GM18858 (cell line): Measurements from ENCODE around the gene DUSP28.
"Not testable (repeated sequence)": the region's sequence is repeated elsewhere in the genome, so short reads cannot be mapped to it uniquely, and the experiment has no call there.

ENCODE experiments used
- ATAC-seq: cut with Tn5 transposase; IDR thresholded peaks from one replicate; pipeline ENCODE4 v1.9.1; 2021; ENCODE audit not compliant: unreplicated experiment

Gene DUSP28

DNA sequence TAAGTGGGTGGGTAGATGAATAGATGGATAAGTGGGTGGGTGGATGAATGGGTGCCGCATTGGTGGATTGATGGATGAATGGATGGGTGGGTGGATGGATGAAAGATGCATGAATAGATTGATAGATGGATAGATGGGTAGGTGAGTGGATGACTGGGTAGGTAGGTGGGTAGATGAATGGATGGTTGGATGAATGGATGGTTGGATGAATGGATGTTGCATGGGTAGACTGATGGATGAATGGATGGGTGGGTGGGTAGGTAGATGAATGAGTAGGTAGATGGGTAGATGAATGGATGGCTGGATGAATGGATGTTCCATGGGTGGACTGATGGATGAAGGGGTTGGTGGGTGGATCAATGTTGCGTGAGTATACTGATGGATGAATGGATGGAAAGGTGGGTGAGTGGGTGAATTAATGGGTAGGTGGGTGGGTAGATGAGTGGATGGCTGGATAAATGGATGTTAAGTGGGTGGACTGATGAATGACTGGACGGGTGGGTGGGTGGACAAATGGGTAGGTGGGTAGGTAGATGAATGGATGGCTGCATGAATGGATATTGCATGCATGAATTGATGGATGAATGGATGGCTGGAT, 32.9 kb upstream of the DUSP28 start:
- no peak for ATAC-seq

DNA sequence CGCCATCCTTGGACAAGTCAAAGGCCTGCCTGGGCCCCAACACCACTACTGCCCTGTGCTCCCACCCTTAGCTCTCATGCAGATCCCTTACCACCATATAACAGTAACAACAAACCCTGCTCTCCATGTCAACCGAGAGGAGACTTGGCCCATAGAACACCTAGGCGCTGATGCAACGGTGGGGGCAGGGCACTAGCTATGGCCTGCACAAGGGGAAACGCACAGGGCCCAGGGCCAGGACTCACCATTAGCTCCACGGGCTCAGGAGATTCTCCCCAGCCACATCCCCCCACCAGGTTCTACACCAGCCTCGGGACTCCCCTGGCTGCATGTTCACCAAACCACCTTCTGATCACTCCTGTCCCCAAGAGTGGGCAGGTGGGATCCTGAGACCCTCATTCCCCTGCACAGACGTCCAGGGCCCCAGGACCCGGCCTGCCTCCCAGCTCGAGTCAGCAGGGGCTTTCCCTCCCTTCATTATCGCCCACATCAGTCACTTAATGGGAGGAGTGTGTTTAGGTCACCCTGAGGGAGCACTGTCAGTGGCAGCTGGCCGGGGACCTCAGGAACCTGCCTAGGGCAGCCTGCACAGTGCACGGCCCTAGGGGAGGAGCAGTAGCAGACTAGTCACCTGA, 31.6 kb upstream of the DUSP28 start:
- ATAC-seq = no peak

DNA sequence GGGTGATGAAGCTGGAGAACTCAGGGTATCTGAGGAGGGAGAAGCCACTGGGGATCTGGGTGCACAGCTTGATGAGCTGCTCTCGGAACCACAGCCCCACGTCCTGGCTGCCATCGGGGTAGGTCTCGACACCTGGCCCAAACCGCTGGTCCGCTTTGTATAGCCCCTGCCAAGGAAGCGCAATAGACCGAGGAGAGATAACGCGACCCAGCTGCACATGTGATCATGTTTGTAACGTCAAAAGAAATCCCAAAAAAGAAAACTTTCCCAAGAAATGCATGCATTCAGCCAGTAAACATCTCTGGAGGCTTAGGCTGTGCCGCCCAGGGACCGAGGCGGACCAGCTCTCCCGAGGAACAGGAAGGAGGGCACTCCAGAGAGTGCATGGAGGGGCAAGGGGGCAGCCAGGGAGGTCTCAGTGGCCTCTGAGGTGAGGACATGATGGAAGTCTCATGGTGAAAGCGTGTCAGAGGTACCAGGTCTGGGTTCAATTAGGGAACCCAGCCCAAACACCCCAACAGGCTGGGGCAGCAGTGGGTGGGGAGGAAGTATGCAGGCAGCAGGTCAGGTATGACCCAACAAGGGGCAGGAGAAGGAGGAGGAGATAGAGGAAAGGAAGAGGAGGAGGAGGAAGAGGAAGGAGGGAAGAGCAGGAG, 30.7 kb upstream of the DUSP28 start:
- ATAC-seq = no peak

DNA sequence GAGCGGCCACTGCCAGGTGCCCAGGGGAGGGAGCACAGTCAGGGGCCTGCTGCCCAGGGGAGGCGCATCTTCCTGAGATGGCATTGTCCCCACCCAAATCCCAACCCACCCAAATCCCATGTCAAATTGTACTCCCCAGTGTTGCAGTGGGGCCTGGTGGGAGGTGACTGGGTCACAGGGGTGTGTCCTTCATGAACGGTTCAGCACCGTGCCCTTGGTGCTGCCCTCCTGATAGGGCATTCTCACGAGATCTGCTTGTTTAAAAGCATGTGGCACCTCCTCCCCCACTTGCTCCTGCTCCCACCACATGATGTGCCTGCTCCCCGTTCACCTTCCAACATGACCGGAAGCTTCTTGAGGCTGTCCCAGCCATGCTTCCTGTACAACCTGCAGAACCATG, 30.0 kb upstream of the DUSP28 start:
- no peak for ATAC-seq

DNA sequence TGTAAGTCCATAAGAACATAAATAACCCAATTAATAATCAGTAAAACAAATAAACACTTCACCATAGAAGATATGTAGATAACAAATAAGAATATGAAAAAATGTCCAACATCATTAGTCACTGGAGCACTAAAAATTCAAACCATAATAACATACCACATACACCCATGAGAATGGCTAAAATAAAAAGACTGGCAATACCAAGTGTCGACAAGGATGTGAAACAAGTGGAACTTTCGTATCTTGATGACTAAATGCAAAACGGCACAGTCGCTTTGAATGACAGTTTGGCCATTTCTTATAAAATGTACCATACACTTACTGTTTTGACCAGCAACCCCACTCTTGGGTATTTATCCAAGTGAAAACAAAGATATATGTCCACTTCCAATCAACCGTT, 29.1 kb upstream of the DUSP28 start:
- ATAC-seq = no peak

DNA sequence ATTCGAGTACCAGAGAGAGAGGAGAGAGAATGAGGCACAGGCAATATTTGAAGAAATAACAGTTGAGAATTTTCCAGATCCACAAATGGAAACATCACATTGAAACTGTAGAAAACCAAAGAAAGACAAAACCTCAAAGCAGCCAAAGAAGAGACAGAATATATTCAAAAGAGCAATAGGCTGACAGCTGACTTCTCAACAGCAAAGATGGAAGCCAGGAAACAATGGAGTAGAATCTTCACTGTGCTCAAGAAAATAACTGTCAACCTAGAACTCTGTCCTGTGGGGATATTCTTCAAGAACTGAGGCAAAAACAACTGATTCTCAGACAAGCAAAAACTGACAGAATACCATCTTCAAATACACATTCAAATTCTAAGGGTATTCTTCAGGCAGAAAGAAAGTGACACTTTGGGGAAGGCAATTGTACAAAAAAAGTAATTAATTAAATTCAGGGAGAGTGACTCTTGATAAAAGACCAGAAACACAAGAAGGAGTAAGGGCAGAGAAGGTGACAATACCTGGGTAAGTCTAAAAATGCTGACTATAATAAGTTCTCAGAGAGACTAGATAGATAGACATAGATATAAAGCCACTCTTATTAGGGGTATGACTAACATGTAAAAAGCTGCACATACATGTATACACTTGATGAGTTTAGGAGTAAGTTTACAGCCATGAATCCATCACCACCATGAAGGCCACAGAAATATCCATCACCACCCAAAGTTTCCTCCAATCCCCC, 28.0 kb upstream of the DUSP28 start:
- no peak for ATAC-seq

DNA sequence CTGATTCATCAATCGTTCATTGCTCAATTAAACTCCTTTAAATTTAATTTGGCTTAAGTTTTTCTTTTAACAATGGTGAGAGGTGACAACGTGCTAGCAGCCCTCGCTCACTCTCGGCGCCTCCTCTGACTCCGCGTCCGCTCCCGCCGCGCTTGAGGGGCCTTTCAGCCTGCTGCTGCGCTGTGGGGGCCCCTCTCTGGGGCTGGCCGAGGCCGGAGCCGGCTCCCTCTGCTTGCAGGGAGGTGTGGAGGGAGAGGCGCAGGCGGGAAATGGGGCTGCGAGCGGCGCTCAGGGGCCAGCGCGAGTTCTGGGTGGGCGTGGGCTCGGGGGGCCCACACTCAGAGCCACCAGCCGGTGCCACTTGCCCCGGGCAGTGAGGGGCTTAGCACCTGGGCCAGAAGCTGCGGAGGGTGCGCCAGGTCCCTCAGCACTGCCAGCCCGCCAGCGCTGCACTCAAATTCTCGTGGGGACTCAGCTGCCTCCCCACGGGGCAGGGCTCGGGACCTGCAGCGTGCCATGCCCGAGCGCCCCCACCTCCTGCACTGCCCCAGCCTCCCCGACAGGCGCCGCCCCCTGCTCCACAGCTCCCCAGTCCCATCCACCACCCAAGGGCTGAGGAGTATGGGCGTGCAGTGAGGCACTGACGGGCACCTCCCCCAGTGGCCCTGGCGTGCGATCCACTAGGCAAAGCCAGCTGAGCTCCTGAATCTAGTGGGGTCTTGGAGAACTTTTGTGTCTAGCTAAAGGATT, 22.0 kb upstream of the DUSP28 start:
- ATAC-seq = no peak

DNA sequence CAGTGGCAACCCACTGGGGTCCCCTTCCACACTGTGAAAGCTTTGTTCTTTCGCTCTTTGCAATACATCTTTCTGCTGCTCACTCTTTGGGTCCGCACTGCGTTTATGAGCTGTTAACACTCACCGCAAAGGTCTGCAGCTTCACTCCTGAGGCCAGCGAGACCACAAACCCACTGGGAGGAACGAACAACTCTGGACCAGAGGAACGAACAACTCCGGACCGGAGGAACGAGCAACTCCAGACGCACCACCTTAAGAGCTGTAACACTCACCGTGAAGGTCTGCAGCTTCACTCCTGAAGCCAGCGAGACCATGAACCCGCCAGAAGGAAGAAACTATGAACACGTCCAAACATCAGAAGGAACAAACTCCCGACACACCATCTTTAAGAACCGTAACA, 21.1 kb upstream of the DUSP28 start:
- not testable (repeated sequence) for ATAC-seq

DNA sequence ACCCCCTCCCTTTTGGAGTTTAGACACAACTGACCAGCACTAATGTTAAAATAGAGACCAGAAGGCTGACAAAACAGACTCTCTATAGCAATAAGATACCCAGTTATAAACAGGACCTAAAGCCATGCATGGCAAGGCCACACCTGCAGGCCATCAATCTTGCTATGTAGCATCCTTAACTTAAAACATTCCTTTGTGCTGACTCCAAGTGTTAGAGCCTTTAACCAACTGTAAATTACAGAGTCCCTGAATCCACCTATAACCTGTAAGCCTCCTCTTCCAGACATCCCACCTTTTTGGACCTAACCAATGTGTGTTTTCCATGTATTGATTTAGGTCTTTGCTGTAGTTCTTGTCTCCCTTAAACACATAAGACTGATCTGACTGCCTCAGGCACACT, 20.3 kb upstream of the DUSP28 start:
- ATAC-seq = no peak

DNA sequence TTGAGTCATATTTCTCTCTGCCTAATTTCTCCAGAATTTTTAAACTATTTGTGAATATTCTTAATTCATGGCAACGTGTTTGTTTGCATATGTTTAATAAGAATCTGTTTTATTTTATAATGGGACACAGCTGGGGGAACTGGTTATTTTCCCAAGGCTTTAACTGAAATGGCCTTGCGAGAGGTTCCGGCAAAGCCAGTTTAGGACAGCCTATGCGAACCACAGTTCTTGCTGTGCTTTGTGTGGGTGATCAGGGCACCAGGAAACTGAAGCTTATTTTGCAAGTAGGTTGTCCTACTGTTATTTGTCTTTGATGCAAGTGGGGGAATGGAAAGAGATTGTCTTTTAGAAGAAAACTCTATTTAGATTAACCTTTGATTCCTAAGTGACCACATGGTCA, 8.9 kb upstream of the DUSP28 start:
- ATAC-seq = no peak

DNA sequence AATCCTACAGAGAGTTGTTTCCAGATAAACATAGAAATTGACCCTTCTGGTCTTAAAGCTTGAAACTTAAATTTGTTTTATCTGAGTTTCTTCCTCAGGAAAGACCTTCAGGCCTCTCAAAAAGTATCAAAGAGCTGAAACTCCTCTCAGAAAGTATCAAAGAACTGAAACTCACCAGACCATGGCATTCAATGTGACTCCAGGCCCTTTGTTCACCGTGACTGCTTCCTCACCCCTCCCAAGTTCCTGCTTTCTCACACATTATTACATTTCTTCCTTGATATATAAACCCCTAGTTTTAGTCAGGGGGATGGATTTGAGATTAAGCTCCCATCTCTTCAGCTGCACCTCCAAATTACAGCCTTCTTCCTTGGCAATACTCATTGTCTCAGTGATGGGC, 8.3 kb upstream of the DUSP28 start:
- ATAC-seq = no peak

DNA sequence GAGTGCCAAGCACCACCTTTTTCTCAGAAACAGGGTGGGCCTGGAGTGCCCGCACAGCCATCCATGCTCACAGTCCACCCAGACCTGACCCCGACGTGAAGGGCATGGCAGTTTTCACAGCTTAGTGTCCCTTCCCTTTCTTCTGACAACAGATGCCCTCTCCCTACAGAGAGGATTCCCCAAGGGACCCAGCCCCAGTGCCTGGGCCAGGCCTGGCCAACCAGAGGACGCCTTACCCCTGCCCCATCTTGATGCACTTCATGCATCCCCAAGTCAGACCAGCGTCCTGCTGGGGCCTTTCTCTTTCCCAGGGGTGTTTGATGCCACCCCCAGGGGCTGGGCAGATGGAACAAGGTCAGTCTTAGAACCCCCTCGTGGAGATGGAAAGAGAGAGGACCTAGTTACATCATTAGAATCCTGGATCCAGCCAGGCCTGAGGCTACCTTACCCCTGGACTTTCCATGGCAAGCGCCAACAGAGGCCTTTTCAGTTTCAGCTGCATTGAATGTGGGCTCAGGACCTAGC, 6.1 kb upstream of the DUSP28 start:
- no peak for ATAC-seq

DNA sequence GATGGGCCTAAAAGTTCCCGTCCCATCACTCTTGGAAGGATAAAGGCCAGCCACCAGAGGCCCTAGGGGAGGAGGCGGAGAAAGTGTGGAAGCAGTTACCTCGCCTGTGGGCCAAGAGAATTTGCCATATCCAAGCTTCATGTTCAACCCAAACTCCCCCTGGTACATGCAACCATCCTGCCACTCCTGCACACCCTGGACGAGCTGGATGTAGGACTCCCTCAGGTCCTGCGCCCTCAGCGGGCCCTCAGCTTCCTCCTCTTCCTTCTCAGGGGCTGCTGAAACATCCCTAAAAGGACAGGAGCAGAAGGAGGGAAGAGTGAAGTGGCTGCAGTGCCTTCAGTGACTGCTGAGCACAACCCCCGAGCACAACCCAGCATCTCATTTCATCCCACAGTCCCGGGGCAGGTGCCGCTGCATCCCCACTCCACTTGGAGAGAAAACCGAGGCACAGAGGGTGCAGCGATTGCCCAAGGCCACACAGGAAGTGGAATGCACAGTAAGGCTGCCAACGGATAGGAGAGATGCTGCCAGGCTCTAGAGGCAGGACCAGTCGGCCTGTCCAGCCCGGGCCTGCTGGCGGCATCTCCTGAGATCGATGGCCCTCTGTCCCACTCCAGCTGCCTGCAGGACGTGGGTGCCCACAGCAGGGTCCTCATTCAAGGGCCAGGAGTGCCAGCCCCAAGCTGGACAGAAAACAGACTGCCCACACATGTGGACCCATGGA, 5.2 kb upstream of the DUSP28 start:
- no peak for ATAC-seq

DNA sequence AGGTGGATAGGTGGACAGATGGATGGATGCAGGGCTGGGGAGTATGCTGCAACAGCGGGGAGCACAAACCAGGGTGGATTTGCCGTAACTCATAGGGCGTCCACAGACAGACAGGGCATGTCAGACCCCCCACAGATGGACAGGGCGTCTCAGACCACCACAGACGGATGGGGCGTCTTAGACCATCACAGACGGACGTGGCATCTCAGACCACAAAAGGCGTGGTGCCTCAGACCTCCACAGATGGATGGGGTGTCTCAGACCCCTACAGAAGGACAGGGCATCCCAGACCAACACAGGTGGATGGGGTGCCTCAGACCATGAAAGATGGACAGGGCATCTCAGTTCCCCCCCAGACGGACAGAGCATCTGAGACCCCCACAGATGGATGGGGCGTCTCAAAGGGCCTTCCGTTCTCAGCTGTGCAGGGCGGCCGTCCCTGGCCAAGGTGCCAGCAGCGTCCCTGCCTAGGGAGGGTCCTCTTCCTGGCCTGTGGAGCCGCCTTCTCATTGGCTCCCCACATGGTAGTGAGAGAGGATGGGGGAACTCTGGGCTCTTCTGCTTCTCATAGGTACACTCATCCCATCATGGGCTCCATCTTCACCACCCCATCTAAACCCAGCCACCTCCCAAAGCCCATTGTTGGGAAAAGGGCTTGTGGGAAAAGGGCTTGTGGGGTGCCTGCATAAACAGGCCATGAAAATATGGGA, 4.5 kb upstream of the DUSP28 start:
- ATAC-seq = no peak

DNA sequence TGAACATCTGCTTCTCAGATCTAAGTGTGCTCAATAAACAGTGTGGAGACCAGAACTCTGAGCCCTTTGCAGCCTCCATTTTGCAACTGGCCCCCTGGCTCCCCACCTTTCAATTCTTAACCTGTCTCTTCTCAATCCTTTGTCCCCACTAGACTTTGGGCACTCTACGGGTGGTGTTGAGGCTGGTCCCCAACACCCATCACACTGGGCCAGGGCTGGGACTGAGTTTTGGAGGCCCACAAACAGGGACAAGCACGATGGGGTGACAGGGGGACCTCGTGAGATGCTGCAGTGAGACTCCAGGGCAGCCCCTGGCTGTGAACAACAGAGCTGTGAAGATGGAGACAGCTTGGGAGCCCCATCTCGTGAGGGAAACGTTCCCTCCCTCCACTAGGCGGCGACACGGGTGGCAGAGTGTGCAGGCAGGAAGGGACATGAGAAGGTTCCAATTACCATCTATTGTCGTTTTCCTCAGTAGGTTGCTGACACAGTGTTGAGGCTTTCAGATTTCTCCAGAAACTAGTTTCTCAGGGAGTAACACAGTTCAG, 3.5 kb upstream of the DUSP28 start:
- no peak for ATAC-seq

DNA sequence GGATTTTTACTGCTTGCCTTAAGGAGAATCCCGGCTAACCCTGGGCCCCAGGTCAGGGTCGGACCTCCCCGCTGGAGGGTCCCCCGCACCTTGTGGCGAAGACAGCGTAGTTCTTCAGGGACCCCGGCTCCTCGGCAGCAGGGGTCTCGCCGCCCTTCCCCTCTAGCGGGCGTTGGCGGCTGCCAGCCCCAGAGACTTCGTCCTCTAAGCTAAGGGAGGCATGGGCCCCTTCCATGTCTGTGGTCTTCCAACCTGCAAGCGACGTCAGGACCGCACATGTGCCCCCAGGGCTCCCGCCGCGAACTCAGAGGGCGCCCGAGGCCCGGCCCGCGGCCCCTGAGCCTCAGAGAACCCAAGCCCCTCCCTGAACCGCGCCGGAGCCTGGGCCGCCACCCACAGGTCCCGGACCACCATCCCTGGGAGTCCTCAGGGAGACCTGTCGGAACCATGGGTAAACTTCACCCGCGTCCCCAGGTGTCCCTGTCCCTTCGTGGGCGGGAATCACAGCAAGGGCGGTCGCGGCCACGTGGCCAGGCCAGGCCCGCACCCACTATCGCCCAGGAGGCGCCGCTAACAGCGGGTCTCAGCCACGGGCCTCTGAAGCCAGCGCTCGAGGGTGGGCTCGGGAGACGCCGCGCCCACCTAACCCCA, 2.9 kb upstream of the DUSP28 start:
- ATAC-seq = no peak

DNA sequence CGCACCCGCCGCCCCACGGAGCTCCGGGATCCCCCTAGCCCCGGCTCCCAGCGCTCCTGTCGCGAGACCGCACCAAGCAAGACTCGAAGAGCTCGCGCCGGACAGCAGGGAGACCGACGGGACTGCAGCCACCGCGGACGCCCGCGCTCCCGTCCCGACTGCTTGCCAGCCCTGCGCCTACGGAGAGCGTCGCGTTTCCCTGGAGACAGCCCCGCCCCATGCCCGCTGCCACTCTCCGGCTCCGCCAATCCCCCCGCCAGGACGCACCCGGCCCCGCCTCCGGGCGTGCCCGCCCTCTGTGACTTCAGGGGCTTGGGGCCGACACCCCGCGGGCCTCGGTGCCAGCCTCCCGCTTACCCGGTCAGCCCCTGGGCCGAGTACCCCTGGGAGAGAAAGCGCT, 2.3 kb upstream of the DUSP28 start, which contains the start of gene ANKMY1:
ANKMY1 (minus strand) TSS at position 181 of the 400 bp plus-strand sequence. CDS start 653 bp downstream, outside the sequence.
- no peak for ATAC-seq

DNA sequence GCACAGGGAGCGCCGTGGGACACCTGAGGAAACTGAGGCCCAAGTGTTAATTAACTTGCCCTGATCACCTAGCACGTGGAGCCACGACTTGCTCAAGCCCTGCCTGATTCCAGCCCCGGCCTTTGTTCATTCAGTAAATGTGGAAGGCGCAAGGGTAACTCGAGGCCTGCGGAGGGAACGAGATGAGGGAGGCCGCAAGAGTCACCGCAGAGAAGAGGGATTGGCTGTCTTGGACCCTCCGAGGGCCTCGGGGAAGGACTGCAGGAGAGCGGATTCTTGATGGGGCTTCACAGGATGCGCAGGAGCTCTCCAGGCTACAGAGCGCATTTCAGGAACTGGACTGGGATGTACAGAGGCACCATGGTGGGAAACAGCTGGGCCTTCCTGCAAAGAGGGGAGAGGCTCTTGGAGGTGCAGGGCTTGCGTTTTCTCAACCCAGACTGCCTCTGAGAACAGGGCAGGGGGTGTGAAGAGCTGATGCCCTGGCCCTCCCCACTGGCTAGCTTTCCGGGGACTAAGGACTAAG, 1.9 kb upstream of the DUSP28 start:
- ATAC-seq = no peak

DNA sequence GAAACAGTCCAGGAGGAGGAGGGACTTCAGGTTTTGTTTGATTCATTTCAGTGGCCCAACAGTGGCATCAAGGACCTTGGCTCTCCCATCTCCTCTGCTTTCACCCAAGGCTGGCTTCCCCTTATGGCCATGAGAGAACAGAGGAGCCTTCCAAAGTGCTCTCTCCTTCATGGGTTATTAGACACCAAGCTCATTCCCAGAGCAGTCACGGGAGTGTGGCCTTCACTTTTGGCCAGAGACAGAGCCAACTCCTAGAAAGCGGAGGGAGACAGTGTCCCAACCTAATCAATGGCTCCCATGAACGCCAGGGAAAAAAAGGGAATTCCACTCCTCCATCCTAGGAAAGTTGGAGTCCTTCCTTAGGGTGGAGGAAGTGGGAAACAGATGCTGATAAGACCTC, 871 bp upstream of the DUSP28 start:
- no peak for ATAC-seq
